Embryonic facial prominence (tissue), 1 donor: ENCODE data around the gene FUT7.
A peak's percentile ranks its signal among the peaks of the same experiment; 100 is the strongest.
"Not testable (repeated sequence)": the region's sequence is repeated elsewhere in the genome, so short reads cannot be mapped to it uniquely, and the experiment has no call there.

Source experiments
- DNase-seq: peaks from one replicate; pipeline ENCODE4 v3.0.0-alpha.2; 2016; ENCODE audit errors: extremely low spot score

FUT7 gene

DNA sequence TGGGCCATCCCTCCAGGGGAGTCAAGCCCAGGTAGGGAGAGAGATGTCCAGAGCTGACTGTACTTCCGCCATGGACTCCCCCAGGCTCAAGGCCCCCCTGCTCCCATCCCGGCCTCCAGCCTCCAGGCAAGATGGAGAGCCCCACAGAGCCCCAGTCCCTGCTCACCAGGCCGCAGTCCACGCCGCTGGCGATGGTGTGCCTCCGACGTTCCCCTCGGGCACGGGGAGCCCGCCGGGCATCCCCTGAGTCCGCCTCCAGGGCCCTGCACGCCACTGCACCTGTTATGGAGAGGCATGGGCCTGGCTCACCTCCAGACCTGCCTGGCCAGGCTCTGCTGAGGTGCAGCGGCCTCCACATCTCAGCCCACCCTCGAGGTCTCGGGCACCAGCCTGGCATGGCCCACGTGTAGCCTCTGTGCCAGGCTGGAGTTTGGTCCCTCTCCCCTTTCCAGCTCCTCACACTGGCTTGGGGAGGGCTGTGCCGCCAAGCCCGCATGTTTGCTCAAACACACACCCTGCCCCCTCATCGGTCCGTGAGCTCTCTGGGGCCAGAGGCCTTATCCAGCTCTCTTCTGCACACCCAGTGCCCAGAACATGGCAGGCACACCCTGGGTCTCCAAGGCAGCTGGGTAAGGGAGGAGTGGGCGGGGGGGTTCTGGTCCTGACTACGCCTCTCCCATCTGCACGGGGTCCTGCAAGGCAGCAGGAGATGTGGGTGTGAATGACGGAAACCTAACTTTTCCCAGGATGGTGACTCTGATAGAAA is 34.4 kb upstream of the FUT7 start:
- no peak for DNase-seq

DNA sequence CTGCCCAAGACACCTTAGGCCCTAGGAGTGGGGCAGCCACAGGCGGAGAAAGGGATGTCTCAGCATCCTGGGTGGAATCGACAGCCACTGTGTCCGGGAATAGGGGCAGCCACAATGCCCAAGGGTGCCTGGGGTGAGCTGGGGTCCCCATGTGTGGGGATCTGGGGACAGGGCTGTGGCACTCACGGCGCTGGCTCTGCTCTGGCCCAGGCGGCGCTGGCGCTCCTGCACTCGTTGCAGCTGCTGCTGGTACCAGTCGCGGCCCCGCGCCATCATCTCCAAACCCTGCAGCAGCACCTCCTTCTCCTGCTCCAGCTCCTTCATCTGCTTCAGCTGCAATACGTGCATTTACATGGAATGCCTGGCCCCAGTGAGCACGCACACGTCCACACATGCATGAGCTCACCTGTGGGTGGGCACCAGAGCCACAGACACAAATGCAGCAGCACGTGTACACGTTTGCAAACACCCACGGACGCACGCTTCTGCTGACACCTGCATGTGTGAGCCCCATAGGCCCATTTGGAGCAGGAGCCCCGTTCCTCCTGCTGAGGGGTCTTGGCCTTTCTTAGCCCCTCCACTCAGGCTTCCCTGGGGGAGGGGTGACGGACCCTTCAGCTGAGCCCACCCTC is 33.6 kb upstream of the FUT7 start:
- DNase-seq = no peak

DNA sequence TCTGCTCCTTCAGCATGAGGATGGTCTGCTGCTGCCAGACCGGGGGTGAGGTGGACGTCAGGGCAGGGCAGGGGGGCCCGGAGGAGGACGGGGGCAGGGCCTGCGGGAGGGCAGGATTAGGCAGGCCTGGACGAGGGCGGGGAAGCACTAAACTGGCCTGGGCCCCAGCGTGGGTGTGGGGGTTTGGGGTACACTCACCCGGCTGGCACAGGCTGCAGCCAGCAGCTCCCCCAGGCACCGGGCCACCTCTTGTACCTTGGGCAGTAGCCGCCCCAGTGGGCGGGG is 32.9 kb upstream of the FUT7 start:
- no peak for DNase-seq

DNA sequence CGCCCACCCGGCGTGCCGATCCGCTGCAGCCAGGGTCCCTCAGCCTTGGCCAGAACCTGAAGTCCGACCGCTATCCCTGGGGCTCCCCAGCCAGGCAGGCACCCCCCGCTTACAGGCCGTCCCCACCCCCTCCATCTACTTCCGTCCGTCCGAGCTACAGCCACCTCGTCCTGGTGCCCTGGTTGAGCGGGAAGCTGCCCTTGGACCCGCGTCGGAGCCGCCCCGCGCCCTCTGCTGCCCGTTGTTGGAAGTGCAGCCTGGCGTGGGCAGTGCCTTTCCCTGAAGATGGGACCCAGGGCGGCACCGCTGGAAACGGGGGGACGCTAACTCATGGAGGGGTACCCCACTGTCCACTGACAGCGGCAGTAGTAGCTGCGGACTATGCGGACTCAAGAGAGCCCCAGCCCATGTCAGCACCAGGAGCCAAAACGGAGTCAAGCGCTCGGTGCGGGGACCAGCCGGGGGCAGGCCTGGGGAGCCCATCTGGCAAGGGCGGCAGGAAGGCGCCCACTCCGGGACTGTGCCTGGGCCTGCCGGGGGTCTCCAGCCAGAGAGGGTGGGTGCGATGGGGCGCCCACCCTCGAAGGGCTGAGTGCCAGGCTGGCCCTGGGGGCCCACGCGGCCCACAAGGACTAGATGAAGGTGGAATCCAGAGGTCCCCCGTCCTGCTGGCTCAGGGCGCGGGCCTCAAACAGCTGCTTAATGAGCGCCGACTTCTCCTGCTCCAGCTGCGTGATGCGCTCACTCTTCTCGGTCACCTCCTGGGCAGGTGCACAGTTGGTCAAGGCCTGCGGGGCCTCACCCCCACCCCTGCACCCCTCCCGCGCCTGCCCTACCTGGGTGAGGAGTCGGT is 32.4 kb upstream of the FUT7 start:
- DNase-seq = no peak

DNA sequence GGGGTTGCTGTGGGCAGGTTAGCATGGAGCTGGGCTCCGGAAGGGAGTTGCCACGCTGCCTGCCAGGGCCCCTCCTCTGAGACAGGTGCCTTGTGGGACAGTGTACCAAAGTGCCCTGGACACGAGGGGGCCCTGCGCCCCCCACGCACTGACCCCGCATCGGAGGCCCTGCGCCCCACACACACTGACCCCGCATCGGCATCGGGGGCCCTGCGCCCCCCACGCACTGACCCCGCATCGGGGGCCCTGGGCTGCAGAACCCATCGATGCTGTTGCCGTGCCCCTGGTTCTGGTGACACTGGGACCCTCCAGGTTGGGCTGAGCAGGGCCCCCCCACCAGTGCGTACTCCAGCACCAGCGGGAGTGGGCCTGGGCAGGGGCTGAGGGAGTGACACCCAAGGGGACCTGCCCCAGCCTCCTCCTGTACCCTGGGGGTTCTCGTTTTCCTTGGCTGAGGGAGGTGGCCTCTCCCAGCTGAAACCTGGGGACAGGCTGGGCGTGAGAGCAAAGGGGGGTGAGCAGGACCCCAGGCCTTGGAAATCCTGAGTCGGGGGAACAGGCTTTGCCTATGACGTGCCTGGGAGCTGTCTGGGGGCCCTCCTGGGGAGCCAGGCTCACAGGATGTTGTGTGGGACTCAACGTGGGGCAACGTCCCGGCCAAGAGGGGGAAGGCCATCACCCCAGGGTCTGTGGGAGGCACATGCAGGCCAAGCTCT is 31.6 kb upstream of the FUT7 start:
- DNase-seq = no peak

DNA sequence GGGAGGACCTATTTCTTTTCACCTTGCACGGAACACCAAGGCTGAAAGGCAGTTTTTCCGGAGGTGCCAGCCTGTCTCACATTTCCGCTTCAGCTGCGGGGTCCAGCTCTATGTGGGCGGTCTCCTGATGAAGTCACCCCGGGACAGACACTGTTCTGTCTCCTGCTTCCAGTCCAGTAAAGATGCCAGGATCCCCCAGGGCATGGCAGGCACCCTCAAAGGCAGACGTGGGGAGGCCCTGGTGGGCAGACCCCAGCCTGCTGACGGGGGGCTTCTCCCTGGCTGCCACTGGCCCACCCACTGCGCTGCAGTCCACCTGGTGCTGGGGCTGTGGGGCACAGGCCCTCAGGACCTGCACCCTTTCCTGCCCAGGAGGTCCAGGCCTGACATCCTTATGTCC is 30.9 kb upstream of the FUT7 start:
- not testable (repeated sequence) for DNase-seq

DNA sequence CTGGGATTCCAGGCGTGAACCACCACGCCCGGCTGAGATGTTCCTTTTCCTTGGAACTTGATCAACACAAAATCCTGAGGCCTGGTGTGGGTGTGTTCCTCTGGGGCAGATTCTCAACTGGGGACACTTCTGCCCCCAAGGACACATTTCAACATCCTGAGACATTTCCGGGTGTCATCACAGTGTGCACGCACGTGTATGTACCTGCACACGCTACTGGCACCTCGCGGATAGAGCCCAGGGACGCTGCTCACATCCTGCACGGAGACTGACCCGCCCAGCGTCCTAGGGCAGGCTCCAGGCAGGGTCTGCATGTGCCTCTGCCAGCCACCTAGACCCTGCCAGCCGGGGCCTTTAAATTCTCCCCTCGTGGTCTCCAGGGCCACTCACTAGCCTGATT is 30.5 kb upstream of the FUT7 start:
- DNase-seq = no peak

DNA sequence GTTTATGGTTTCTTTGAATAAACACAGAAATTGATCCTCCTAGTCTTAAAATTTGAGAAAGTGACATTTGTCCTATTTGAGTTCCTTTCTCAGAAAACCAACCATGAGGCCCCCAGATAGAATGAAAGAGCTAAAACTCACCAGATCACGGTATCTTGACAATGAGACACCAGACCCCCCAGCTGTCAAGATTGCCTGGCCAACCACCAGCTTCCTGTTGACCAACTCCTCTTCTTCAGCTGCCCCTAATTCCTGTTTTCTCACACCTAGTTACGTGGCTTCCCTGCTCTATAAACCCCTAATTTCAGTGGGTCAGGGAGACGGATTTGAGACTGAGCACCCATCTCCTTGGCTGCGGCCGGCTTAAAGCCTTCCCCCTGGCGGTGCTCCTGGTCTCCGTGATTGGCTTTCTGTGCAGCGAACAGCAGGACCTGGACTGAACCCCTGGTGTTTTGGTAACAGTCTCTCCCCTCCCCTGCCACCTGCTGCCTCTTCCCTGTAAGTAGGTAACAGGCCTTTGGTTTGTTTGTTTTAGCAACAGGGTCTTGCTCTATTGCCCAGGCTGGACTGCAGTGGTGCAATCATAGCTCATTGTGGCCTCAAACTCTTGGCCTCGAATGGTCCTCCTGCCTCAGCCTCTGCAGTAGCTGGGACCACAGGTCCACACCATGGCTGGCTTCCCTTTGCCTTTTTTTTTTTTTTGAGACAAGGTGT is 26.8 kb upstream of the FUT7 start:
- no peak for DNase-seq

DNA sequence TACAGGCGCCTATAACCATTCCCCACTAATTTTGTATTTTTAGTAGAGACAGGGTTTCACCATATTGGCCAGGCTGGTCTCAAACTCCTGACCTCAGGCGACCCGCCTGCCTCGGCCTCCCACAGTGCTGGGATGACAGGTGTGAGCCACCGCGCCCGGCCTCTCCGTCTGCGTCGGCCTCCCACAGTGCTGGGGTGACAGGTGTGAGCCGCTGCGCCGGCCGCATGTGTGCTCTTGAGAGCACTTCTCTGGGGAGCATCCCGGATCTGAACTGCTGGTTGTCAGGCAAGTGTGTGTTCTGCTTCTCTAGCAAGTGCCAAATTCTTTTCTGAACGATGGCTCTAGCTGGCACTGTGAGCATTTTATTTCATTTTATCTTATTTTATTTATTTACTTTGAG is 25.7 kb upstream of the FUT7 start:
- DNase-seq = no peak

DNA sequence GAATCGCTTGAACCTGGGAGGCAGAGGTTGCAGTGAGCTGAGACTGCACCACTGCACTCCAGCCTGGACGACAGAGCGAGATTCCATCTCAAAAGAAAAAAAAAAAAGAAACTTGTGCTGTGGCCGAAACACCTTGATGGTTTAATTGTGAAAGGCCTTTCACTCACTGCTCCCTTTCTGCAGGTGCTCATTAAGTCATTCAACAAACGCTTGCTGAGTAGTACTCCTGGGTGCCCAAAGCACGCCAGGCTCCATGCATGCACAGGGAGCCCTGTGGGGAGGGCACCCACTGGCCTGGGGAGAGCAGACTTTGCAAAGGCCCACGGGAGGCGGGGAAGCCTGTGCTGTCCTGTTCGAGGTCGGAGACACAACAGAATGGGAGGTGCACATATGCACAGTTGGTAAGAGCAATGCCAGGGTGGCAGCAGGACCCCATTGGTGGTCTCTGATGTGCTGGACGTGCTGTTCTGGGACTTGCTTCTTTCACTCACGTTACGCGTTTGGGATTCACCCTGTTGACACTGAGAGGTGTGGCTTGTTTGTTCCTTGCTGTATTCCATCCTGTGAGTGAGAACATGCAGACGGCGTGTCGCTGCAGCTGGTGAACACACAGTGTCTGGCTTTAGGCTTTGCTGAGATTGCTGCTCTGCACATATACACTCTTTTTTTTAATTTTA is 25.0 kb upstream of the FUT7 start:
- DNase-seq = no peak

DNA sequence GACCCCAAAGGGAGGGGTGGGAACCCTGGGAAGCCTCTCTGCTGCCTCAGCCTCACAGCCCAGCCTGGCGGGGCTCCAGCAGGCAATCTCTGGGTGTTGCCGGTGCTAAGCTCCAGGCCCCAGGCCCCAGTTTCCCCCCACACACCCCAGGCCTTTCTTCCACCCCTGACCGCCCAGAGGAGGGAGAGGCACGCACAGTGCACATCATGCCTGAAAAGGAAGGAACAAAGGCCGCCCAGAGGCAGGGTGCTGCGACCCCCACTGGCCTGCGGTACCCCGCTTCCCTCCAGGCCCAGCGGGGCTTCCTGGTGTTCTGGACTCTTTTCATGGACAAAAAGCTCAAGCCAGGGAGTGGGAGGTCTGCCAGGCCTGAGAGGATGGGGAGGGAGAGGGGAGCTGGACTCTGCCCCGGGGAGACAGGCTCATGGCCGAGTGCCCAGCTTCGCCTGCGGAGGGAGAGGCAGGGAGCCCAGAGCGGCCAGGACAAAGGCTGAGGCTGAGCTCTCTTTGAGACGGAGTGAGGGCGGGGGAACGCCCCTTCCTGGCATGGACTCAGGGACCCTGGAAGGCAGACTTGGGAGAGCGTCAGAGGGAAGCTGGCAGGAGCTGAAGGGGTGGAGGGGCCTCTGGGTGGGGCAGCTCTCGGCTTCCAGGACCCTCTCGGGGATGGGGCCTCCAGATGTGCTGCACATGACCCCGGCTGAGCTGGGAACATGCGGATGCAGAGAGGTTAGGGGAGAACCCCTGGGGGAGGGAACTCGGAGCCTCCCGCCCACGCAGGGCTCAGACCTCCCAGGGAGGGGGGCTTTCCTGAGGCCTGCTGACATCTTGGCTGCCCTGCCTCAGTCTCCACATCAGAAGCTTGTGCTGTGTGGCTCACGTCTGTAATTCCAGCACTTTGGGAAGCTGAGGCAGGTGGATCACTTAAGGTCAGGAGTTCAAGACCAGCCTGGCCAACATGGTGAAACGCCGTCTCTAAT is 23.8 kb upstream of the FUT7 start:
- peak; percentile 64 for DNase-seq

DNA sequence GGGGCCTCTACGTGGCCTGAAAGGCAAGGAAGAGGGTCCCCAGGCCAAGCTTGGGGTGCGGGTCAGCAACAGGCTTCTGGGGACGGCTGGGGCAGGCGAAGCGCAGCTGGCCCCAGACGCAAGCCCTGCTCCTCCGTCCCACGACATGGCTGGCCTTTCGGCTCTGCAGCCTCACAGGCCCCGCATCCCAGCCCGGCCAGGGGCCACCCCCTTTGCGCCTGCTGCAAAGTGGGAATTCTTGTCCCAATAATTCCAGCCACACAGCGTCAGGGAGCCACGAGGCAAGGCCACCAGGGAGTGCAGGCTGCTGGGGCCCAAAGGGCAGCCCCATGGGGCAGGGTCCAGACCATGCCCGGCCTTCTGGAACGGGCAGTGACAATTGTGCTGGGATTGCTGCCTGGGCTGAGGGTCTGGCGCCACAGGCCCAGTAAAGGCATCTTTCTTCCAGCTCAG is 23.1 kb upstream of the FUT7 start:
- DNase-seq = no peak

DNA sequence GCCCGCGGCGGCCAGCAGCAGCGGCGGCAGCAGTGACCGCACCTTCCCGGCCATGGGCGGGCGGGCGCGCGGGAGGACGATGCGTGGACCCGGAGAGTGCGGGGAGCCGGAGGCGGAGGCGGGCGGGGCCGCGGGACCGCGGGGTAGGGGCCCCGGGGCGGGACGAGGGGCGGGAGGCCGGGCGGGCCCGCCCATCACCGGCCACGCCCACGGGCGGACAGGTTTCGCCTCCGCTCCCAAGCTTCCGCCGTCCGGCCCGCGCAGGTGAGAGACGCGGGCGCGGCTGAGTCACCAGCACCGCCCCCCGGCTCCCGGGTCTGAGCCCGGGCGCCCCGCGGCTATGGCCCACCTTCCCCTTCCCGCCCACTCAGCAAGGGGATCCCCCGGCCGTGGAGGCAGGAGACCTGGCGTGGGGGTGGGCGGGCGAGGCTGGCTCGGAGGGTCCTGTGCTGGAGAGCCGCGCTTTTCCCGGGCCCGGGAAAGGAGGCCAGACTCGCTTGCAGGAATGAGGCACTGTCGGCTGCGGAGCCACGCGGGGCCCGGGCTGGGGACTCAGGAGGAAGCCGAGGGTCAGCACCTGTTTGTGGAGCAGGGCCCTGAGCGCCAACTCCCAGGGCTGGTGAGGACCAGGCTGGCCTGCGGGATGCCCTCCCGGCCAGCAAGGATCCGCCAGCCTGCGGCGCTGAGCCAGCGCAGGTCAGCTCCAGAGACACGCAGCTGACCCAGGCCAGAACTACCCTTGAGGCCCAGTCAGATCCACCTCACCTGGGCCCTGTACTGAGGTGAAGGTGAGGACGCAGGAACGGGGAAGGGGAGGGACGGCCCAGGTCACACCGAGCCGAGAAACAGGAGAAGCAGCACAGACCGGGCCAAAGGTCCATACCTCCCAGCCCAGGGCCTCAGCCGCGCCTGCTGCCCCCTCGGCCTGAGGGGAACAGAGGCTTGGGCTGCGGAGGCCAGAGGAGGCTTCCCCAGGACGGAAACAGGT is 22.4 kb upstream of the FUT7 start, which contains the start of gene ENTPD2:
Gene ENTPD2, minus strand, starts transcription at position 118 of the 988 bp plus-strand sequence. Its CDS starts 64 bp downstream, at position 54.
- no peak for DNase-seq

DNA sequence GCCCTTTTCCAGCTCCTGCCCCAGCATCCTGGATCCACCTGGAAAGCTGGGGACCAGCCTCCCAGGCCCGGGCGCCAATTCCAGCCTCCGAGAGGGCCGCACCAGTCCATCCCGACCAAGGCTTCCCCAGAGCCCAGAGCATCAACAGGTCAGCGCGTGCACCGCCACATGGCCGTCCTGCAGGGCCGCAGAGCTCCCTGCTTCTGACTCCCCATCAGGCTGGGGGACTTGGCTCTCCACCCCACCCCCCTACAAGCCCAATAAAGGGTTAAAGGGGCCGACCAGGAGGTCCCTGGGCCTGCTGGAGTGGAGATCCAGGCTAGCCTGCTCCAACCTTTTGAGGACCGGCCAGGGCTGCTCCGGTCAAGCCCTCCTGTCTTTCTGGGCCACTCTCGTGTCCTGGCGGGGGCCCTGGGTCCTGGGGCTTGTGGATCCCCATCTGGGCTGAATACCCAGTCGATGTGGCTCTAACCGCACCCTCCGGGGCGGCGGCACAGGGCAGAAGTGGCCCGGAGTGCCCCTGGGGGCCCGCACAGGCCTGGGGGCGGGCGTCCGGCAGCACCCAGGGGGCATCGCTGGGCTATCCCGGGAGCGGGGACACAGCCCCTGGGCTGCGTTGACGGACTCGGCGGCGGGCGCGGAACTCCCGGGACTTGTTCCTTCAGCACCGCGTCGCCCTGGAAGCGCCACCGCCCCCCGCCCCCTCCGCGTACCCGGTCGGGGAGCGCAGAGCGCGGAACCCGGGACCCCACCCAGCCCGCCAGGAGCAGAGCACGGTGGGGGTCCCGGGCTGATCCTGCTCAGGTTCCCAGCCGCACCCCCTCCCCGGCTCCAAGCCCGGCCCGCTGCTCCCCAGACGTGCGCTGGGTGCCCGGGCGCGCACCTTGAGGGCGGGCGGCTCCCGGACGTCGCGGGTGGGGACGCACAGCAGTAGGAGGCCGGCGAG is 21.4 kb upstream of the FUT7 start:
- DNase-seq = no peak

DNA sequence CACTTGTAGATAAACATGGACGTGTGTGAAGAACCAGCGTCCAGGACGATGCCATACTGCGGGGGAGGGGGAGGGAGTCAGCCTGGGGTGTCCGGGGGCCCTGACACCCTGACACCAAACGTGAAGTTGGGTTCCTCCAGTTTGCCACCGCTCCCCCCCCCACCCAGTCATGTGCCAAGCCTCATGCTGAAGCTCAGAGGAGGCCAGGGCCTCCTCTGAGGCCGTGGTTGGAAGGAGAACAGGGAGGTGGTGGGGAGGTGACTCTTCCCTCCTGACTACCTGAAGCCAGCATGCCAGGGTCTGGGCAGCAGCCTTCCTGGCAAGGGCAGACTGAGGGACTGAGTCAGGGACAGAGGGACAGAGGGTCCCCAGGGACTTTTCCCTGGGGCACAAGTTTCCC is 20.4 kb upstream of the FUT7 start:
- DNase-seq = no peak

DNA sequence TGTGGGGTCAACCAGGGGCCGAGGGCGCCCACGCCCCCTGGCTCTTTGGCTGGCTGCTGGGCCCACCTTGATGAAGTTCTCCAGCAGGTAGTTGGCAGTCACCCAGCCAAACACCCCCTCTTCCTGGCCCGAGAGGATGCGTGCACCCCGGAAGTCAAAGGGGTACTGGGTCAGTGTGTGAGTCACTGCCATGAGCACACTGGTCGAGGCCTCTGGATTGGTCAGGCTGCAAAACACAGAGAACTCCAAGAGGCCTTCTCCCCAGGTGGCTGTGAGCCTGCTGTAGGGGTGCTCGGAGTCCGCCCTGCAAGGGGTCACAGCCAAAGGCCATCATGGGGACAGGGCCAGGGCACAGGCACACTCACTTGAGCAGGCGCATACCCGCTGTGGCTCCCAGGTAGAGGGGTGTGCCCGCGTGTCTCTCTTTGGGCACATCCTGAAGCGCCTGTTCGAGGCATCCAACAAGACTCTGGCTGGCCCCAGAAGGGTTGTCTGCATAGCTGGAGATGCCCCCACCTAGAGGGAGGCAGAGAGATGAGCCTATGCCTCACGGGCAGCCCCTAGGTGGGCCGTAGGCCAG is 19.3 kb upstream of the FUT7 start:
- DNase-seq = no peak

DNA sequence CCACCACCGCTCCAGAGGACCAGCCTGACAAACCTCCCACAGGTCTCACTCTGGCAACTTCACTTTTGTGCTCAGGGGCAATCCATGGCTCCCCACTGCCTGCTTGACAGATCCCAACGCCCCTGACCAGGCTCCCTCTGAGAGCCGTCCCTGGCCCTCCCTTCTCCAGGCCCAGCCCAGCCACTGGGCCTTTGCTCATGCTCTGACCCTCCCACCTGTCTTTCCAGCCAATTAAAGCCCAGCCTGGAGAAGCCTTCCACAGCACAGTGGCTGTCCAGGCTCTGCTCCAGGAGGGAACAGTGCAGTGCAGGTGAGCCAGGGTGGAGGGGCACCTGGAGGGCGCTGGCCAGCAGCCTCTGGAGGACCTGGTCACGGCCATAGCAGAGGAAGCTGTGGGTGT is 18.7 kb upstream of the FUT7 start:
- DNase-seq = no peak
